Esophagus squamous epithelium (tissue), 4 donors: Measurements from ENCODE around the gene STAB1.

Experiments used
- POLR2A ChIP-seq, 4 donors: fragments of 450-650 bp; IDR thresholded peaks; one replicate each; pipeline ENCODE4 v1.6.1; 2017; ENCODE audit warnings: antibody characterized with exemption in 4 of 4, mild to moderate bottlenecking in 4 of 4, moderate library complexity in 3 of 4
- TF ChIP-seq, protein P1 (sequence below), 6 experiments: fragments of 450-650 bp in 4 of 6; fragments of 200-600 bp in 2 of 6; sonication (generic) in 2 of 6; IDR thresholded peaks; one replicate each; pipeline ENCODE4 v1.5.1; 2016 to 2019; ENCODE audit warnings: antibody characterized with exemption in 6 of 6, mild to moderate bottlenecking in 4 of 6, moderate library complexity in 4 of 6

DNA sequence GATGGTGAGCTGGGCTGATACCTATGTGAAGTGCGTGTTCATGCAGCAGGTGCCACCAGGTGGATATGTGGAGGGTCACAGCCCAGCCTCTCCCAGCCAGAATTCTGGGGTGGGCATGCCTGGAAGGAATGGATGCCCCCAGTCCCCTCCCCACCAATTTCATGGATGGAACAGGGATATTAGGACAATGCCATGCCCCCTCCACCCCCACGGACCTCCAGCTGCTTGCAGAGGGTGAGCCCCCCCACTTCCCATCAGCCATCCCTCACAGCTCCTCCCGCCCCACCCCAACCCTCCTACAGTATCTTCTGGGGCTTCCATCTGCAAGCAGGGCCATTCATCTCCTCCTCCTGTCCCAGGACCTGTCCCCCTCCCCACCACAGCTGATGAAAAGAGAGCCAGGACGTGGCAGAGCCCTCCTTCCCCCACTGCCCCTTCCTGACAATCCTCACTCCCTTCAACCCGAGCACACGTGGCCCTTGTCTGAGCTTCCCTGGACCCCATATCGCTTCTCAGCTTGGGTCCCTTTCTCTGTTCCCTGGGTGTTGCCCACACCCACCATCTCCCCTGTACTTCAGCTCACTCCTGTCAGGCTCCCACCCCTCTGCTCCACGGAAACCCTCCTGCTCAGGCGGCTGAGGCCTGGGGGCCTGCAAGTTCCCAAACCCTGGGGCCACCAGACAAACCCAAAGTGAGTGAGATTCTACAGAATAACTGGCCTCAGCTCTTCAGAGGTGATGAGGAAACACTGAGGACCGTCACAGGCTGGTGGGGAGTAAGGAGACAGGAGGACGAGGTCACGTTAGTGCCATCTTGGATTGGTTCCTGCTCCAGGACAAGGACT is 47.4 kb upstream of the STAB1 start:
- no peak for TF ChIP-seq POLR2A (IDR thresholded peaks at IDR 0.05)
- TF ChIP-seq, protein P1, sequence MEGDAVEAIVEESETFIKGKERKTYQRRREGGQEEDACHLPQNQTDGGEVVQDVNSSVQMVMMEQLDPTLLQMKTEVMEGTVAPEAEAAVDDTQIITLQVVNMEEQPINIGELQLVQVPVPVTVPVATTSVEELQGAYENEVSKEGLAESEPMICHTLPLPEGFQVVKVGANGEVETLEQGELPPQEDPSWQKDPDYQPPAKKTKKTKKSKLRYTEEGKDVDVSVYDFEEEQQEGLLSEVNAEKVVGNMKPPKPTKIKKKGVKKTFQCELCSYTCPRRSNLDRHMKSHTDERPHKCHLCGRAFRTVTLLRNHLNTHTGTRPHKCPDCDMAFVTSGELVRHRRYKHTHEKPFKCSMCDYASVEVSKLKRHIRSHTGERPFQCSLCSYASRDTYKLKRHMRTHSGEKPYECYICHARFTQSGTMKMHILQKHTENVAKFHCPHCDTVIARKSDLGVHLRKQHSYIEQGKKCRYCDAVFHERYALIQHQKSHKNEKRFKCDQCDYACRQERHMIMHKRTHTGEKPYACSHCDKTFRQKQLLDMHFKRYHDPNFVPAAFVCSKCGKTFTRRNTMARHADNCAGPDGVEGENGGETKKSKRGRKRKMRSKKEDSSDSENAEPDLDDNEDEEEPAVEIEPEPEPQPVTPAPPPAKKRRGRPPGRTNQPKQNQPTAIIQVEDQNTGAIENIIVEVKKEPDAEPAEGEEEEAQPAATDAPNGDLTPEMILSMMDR (IDR thresholded peaks at IDR 0.05) = no peak
